ENCODE data around the gene NXT2.
"Not testable (repeated sequence)": the region's sequence is repeated elsewhere in the genome, so short reads cannot be mapped to it uniquely, and the experiment has no call there.

NXT2 gene

DNA sequence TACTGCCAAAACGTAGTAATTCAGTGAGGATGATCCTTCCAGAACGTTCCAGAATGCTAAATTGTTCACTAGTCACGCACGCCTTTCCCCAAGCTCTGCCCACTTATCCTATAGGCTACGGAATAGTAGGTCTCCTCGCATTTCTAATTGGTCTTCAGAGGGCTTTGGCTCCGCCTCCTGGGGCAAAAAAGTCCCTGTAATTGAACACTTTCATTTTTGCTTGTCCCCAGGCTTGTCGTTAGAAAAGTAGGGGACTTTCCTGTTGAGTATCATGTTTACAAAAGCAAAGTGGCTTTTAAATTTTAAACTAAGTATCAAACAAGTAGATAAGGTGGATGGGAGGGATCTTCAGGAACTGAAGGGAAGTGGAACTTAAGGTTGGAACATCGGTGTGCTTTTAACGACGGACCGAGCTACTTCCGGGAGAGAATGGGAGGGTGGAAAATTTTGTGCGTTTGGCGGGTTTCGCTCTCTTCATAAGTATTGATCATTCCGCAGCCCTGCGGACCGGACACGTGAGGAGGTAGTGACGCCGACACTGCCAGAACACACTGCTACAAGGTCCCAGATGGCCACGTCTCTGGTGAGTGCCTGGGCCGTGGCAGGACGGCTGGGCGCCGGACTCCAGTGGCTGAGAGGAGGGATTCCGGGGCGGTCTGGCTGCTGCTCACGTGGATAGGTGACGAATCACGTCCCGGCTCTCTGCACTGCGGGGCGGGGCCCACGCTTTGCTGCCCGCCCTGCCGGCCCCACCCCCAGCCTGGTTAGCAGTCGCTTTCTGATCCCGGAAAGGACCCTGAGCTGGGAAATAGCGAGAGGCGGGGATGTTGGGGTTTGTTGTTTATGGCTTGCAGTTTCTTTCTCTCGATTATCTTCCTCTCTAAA is at the start of gene NXT2:
TSS of gene NXT2 (plus strand) at position 406 of the 885 bp plus-strand sequence. CDS start at position 569, 163 bp downstream.
- DNase-seq = peak; percentile 89

DNA sequence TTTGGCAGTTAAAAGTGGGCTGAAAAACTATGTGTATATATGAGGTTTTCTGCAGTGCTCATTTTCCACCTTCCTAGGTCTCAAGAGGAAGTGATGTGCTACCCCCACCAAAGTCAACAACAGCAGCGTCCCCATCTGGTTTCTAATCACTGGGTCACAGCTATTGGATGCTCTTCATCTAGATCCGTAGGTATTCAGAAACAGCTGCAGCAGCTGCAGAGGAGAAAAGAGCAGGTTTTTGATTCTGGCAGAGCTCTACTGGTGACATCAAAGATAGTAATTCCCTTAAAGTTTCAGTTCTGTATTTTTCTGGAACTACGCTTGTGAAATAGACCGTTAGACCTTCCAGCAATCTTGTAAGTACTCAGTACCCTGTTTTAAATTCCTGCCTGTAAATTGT is 49.0 kb upstream of the NXT2 start:
- DNase-seq = no peak

DNA sequence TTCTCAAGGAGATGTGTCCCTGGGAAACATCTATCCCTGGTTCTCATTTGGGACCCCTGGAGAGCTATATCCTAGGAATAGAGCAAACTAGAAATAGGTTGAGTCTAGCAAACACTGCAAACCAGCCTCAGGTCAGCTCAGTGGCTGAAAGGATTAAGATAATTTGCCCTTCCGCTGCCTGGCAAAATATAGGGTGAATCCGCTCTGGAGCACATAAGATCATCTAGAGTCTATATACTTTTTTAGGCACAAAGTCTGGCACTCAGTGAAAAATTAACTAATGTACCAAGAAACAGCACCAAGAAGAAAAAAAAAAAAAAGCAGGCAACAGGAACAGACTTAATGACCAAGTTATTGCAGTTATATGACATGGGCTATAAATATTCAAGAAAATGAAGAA is 47.5 kb upstream of the NXT2 start:
- DNase-seq = no peak

DNA sequence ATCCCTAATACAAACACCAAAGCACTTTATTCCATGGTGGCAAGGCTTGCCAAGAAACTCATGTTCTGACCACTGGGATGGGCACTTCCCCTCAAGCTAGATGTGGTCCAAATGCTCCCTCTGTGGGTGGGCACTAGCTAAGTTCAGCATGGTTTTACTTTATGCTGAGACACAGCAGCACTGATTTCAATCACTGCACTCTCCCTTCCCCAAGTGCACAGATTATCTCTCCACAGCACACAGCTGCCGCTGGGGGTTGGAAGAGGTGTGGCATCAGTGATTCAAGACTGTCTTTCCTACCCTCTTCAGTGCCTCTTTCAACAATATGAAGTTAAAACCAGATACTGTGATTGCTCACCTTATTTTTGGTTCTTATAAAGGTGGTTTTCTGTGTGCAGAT is 38.2 kb upstream of the NXT2 start:
- DNase-seq = no peak

DNA sequence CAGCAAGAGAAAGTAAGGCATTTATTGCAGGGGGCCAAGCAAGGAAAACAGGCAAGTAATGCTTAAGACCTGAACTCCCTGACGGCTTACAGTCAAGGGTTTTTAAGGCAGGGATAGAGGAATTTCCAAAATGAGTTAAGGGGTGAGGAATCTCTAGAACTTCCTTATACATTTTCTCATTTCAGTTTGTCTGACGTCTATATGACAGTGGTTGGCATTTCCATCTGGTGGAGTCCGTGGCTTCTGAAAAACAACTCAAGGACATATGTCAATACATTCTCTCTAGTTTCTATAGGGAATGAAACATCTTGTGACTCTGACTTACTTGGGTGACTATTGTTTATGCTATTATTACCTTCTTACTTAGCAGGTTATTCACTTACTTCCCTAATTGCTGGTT is 35.5 kb upstream of the NXT2 start:
- DNase-seq = no peak

DNA sequence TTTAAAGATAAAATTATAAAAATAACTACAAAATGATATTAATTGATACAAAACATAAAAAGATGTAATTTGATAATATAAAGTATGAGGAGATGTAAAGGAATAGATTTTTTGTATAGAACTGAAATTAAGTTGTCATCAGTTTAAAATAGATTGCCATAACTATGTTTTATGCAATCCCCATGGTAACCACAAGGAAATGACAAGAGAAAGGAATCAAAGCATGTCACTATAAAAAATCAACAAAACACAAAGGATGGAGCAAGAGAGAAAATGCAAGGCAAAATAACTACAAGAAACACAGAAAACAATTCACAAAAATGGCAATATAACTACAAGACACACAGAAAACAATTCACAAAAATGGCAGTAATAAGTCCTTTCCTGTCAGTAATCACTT is 27.7 kb upstream of the NXT2 start:
- DNase-seq = no peak

DNA sequence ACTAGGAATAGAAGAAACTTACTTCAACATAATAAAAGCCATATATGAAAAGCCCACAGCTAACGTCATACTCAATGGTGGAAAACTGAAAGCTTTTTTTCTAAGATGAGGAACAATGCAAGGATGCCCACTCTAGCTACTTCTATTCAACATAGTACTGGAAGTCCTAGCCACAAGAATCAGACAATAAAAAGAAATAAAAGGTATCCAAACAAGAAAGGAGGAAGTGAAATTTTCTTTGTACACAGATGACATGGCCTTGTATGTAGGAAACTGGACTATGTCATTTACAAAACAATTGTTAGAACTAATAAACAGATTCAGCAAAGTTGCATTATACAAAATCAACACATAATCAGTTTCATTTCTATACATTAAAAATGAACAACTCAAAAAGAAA is 25.5 kb upstream of the NXT2 start:
- DNase-seq = no peak

DNA sequence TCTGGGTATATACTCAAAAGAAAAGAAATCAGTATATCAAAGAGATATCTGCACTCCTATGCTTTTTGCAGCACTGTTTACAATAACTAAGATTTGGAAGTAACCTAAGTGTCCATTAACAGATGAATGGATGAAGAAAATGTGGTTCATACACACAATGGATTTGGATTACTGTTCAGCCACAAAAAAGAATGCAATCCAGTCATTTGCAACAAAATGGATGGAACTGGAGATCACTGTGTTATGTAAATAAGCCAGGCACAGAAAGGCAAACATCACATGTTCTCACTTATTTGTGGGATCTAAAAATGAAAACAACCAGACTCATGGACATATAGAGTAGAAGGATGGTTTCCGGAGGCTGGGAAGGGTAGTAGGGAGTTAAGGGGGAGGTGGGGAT is 17.6 kb upstream of the NXT2 start:
- no peak for DNase-seq

DNA sequence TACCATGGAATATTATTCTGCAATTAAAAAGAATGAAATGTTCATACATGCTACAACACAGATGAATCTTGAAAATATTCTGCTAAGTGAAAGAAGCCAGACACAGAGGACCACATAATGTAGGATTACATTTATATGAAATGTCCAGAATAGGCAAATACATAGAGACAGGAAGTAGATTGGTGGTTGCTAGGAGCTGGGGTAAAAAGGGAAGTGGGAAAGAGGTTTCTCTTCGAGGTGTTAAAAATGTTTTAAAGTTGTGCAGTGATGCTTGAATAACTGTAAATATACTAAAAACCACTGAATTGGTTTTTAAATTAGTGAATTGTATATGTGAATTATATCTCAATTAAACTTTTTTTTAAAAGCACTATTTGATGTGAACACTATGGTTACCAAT is 3.6 kb upstream of the NXT2 start:
- DNase-seq = no peak

DNA sequence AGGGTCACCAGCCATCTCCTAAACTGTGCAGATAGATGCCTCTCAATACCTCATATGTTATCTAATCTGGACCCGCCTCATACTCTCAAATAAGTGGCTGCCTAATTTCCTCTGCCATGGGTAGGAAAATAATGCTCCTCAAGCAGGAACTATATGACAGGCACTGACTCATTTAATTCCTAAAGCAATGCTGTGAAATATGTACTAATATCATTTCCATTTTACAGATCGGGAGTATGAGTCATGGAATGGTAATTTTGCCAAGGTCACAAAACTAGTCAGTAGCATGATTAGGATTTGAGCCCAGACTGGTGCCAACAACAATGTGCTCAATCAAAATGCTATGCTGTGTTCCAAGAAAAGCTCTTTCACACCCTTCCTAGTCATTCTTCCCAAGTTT is 3.0 kb upstream of the NXT2 start:
- DNase-seq = peak; percentile 17

DNA sequence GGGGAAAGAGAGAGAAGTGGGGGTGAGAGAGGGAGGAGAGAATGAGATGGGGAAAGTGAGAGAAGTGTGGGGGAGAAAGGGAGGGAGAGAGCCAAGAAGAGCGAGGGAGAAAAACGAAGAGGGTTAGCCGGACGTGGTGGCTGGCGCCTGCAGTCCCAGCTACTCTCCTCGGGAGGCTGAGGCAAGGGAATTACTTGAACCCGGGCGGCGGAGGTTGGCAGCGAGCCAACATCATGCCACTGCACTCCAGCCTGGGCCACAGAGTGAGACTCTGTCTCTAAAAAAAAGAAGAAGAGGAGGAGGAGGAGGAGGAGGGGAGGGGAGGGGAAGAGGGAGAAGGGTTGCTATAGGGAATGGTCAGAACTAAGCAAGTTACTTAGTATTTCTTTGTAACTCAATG is 1.7 kb upstream of the NXT2 start:
- no peak for DNase-seq

DNA sequence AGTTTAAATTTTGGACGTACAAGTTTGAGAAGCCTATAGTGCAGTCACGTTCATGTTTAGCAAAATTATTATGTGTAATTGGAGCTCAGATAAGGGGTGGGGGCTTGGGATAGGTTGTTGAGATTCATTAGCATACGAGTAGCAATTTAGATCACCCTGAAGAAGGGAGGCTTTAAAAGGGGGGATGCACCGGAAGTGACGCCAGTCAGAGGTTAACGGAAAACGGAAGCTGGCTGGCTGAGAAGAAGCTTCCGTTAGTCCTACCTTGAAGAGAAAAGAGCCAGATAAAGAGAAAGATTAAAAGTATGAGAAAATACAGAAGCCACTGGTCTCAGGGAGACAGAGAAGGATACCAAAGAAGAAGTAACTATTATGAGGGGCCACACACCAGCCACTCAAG is 1.1 kb upstream of the NXT2 start:
- no peak for DNase-seq

DNA sequence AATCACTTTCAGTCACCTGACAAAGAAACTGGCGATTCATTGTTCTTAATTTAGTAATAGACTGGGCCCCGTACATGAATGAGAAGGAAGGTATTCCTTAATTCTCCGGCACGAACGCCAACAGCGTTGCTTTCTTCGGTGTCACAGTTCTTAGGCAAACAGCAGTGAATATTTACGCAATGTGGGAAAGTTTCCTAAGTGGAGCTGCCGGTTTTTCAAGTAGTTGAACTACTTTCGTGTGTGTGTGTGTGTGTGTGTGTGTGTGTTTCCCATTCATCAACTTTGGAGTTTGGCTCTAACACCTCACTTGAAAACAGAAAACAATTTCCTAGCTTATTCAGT is 651 bp downstream of the NXT2 start:
- DNase-seq = peak; percentile 54

DNA sequence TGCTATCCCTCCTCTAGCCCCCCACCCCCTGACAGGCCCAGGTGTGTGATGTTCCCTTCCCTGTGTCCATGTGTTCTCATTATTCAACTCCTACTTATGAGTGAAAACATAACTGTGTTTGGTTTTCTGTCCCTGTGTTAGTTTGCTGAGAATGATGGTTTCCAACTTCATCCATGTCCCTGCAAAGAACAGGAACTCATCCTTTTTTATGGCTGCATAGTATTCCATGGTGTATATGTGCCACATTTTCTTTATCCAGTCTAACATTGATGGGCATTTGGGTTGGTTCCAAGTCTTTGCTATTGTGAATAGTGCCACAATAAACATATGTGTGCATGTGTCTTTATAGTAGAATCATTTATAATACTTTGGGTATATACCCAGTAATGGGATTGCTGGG is 2.4 kb downstream of the NXT2 start:
- not testable (repeated sequence) for DNase-seq

DNA sequence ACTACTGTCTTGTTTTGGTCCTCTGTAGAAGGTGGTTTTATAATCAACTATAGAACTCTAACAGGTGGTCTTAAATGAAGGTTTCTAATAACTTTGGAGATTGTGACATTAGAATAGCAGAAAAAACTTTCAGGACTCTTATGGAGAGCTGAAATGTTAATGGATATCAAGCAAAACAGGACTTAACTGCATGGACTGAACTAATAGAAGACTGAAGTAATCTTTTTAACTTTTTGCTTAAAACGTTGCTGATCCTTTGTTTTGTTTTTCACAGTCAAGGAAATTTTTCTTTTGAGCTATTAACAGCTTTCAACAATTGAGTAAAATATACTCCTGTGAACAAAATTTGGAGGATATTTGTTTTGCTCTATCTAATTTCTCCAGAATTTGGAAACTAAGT is 17.2 kb downstream of the NXT2 start:
- DNase-seq = no peak

DNA sequence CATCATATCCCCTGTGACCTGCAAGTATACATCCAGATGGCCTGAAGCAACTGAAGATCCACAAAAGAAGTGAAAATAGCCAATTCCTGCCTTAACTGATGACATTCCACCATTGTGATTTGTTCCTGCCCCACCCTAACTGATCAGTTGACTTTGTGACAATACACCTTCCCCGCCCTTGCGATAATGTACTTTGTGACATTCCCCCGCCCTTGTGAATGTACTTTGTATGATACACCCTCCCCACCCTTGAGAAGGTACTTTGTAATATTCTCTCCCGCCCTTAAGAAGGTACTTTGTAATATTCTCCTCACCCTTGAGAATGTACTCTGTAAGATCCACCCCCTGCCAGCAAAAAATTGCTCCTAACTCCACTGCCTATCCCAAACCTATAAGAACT is 39.4 kb downstream of the NXT2 start:
- not testable (repeated sequence) for DNase-seq

DNA sequence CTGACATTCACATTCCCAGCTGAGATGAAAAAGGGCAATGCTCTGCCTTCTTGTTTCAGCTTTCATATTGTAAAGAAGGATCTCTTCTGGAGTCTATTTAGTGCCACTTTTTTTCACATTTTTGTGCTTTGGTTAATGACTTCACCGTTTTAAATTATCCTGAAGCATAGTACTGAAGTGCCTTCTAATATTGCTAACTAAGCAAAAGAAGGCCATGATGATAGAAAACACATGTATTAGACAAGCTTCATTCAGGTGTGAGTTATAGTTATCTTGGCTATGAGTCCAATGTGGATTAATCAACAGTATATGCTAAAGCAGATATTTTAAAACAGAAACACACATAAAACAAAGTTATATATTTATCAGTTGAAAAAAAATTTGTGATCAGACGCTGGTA is 40.4 kb downstream of the NXT2 start:
- DNase-seq = no peak

DNA sequence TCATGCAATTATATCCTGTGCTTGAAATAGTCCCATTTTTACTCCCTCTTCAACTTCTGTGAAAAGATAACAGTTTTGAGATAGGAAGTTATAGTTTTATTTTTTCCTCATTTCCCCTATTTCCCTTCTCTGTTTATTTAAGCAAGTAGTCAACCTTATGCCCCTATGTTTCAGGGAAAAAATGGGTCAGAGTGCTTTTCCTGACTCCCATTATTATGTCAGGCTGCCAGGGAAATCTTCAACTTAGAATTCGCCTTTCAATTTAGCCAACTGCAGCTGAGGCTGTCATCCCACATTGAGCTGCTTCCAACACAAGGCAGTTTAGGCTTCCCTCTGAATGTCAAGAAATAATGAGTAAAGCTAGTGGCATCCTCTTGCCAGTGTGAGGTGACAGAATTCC is 42.3 kb downstream of the NXT2 start:
- no peak for DNase-seq

DNA sequence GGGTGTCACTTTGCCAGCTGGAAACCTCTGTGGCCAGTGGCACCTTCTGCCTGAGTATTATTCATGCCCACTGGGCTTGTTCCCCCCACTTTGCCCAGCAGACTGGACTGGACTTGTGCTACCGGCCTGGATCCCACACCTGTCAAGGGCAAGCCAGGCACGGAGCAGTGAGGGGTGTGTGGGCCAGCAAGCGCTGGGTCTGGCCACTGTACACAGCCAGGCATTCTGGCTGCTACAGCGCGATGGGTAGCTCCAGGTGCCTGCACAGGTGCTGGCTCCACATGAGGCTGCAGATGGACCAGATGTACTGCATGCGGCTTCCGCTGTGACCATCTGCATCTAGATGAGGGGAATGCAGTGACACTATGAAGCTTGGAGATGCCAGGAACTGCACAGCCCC is 48.8 kb downstream of the NXT2 start:
- DNase-seq = no peak

DNA sequence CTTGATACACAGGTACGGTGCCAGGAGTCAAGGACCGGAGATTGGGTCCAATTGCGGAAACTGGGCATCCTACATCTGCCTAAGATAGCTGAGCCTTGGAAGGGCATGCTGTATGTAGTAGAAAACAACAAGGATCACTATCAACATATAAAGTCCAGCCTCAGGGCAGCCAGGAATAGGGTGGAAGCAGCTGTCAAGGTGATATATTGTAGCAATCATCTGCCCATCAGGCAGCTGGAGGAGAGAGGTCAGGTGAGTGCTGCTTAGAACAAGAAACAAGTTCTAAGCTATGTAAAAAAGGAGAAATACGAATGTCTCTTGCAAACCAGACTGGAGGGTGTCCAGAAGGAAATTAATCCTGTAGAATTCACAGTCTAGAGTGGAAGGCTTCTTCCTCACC is 53.5 kb downstream of the NXT2 start:
- no peak for DNase-seq

Measured in fibroblast of skin of right quadriceps (primary cell).